ENCODE data around the gene CLIP1. TPM values are rescaled to one million over a fixed set of nuclear protein-coding genes. Genes with fewer than 3 reads are reported as not detected.

Gene CLIP1
- total RNA-seq, 2 experiments from 2014 or later = 52.0 to 54.9 TPM

DNA sequence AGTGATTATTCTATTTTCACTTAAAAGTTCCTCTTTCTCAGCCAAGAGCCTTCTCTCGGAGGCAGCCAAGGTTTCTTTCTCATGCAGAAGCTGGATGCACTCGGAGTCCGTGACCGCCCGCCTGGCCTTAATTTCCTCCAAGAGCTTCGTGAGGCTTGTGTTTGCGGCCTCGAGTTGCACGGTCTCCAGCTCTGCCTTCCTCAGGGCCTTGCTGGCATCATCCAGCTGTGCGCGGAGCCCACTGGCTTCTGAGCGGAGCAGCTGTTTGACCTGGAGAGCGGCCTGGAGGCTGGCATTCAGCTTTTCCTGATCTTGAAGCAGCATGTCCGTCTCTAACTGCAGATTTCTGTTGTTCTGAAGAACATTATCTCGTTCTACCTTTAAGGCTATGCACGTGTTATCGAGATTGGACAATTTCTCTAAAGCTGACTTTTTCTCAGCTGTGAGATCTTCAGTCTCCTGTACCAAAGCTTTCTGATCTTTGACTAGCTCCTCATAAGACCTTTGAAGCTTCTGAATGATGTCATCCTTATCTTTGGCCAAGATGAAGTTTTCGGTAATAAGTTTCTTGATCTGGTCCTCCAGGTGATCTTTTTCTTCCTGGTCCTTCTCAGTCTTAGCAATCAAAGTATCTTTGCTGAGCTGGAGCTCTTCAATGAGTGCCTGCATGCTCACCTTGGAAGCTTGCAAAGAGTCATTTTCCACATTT is 99.0 kb downstream of the CLIP1 start:
- POLR2A ChIA-PET = no interaction called here

DNA sequence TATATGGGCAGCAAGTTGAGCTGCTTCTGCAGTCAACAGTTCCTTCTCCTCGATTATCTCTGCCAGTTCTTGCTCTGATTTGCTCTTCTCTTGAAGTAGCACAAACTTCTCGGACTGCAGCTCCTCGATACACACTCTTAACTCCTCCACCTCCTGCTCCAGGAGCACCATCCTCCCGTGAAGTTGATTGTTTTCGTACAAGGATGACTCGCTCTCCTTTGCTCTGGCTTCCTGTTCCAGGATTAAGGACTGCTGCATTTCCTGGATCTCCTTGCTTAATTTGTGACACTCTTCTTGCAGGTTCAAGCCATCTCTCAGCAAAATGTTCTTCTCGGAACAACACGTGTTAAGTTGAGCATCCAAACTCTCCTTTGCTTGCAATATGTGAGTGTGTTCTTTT is 100.0 kb downstream of the CLIP1 start:
- Histone ChIP-seq H3K4me3 (ENCODE audit: low read length) (no peak overlapping the region), H3K36me3 (ENCODE audit: insufficient read depth, low read length) (peaks cover 55% of the 10 kb centered on the region), H3K9me3 (ENCODE audit: control insufficient read depth in 1 of 2, insufficient read depth in 1 of 2, low read length in 2 of 2) (no peaks in the 10 kb centered on the region), H3K4me1 (ENCODE audit: insufficient read depth, low read length) (peaks cover 18% of the 10 kb centered on the region), H3K27me3 (ENCODE audit: control insufficient read depth in 1 of 2, insufficient read depth in 2 of 2, low read length in 2 of 2) (no peaks in the 10 kb centered on the region), H3K27ac (ENCODE audit: low read depth in 1 of 2, low read length in 2 of 2) (no peak overlapping the region)
- Mint-ChIP-seq H3K9me3 (no peaks in the 10 kb centered on the region), H3K27me3 (no peaks in the 10 kb centered on the region), H3K27ac (no peak overlapping the region), H3K4me1 (ENCODE audit: low read depth) (peaks cover 15% of the 10 kb centered on the region), H3K4me3 (no peak overlapping the region), H3K36me3 (ENCODE audit: low read depth) (peaks cover 55% of the 10 kb centered on the region)
- ChIA-PET POLR2A (no interaction called here), CTCF (no interaction called here)
- intact Hi-C loops (cut with DNase I, micrococcal nuclease) = no loop called here
- TF ChIP-seq, protein P1, sequence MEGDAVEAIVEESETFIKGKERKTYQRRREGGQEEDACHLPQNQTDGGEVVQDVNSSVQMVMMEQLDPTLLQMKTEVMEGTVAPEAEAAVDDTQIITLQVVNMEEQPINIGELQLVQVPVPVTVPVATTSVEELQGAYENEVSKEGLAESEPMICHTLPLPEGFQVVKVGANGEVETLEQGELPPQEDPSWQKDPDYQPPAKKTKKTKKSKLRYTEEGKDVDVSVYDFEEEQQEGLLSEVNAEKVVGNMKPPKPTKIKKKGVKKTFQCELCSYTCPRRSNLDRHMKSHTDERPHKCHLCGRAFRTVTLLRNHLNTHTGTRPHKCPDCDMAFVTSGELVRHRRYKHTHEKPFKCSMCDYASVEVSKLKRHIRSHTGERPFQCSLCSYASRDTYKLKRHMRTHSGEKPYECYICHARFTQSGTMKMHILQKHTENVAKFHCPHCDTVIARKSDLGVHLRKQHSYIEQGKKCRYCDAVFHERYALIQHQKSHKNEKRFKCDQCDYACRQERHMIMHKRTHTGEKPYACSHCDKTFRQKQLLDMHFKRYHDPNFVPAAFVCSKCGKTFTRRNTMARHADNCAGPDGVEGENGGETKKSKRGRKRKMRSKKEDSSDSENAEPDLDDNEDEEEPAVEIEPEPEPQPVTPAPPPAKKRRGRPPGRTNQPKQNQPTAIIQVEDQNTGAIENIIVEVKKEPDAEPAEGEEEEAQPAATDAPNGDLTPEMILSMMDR (IDR thresholded peaks at IDR 0.05) = no peak
- ATAC-seq (ENCODE audit: poor library complexity) (no peak), DNase-seq (no peak)

More for the DNA sequence above, 99.0 kb downstream of the CLIP1 start:
- Mint-ChIP-seq H3K4me3 (no peak overlapping the region), H3K36me3 (ENCODE audit: low read depth) (peaks cover 54% of the 10 kb centered on the region), H3K9me3 (no peaks in the 10 kb centered on the region), H3K4me1 (ENCODE audit: low read depth) (peaks cover 24% of the 10 kb centered on the region), H3K27me3 (no peaks in the 10 kb centered on the region), H3K27ac (no peak overlapping the region)
- CTCF ChIA-PET = interaction anchor here (0.5 kb wide), 1 partner anchor 952 kb away, joined by 3 read pairs; no protein-coding TSS in a partner anchor
- no peak overlapping the region for H3K27ac ChIP-seq (ENCODE audit: low read depth in 1 of 2, low read length in 2 of 2)
- H3K9me3 ChIP-seq (ENCODE audit: control insufficient read depth in 1 of 2, insufficient read depth in 1 of 2, low read length in 2 of 2) = no peaks in the 10 kb centered on the region
- TF ChIP-seq, protein P1 (IDR thresholded peaks at IDR 0.05) = no peak
- peaks cover 53% of the 10 kb centered on the region for H3K36me3 ChIP-seq (ENCODE audit: insufficient read depth, low read length)
- H3K4me3 ChIP-seq (ENCODE audit: low read length) = no peak overlapping the region
- intact Hi-C loops (cut with DNase I, micrococcal nuclease) = no loop called here
- H3K4me1 ChIP-seq (ENCODE audit: insufficient read depth, low read length) = peaks cover 24% of the 10 kb centered on the region
- H3K27me3 ChIP-seq (ENCODE audit: control insufficient read depth in 1 of 2, insufficient read depth in 2 of 2, low read length in 2 of 2) = no peaks in the 10 kb centered on the region
- no peak for DNase-seq
- ATAC-seq (ENCODE audit: poor library complexity) = no peak

DNA sequence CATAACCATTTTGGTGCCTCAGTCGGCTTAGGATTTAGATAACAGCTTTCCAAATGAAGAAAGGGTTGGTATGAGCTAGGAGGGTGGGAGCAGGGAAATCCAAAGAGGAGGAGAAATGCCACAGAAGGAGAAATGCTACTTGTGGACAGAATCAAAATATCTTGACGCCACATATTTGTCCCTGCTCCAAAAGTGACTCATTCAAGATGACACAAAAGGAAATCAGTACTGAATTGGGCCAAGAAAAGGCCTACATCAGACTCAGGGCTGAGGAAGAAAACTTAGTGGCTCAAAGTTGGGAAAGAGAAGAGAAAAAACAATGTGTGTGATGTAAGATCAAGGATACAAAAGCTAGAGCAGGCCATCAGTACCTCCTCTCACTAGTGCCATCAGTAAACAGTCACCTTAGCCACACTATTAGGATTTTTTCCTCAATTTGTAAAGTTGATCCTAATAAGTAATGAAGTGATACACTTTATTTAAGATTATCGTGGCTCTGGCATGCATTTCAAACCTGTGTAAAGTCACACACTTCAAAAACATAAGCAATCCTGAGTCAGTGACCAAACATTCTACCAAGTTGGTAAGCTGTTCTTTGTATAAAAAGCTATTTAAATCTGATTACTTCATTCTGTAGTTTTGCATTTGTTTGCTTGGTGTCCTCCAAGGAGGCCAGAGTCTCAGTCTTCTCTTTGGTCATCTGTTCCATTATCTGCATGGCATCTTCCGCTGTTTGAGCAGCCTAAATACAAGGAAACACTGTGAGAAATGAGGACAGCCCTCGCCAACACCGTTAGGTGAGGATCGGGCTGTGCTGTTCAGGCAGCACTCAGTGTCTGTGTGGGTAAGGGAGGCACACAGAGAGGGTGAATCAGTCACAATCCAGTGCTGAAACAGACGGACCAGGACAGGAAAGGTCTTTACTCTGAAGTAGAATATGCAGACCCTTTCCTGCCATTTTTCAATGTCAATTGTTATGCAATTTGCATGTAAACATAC is 103.6 kb downstream of the CLIP1 start:
- ChIA-PET CTCF (no interaction called here), POLR2A (interaction anchor here (0.6 kb wide), 1 partner anchor 297 kb away, joined by 3 read pairs; no protein-coding TSS in a partner anchor)
- Histone ChIP-seq H3K4me3 (ENCODE audit: low read length) (no peak overlapping the region), H3K36me3 (ENCODE audit: insufficient read depth, low read length) (peaks cover 60% of the 10 kb centered on the region), H3K27me3 (ENCODE audit: control insufficient read depth in 1 of 2, insufficient read depth in 2 of 2, low read length in 2 of 2) (no peaks in the 10 kb centered on the region), H3K4me1 (ENCODE audit: insufficient read depth, low read length) (no peaks in the 10 kb centered on the region), H3K27ac (ENCODE audit: low read depth in 1 of 2, low read length in 2 of 2) (no peak overlapping the region), H3K9me3 (ENCODE audit: control insufficient read depth in 1 of 2, insufficient read depth in 1 of 2, low read length in 2 of 2) (no peaks in the 10 kb centered on the region)
- Mint-ChIP-seq H3K9me3 (no peaks in the 10 kb centered on the region), H3K4me1 (ENCODE audit: low read depth) (no peaks in the 10 kb centered on the region), H3K27me3 (no peaks in the 10 kb centered on the region), H3K4me3 (no peak overlapping the region), H3K36me3 (ENCODE audit: low read depth) (peaks cover 70% of the 10 kb centered on the region), H3K27ac (no peak overlapping the region)
- ATAC-seq (ENCODE audit: poor library complexity) (no peak), DNase-seq (no peak)
- TF ChIP-seq, protein P1 (IDR thresholded peaks at IDR 0.05) = no peak
- intact Hi-C loops (cut with DNase I, micrococcal nuclease) = no loop called here

Measured in CD4-positive, alpha-beta T cell (primary cell).